Measurements from ENCODE around the gene A3GALT2. TPM values are rescaled to one million over a fixed set of nuclear protein-coding genes. Genes with fewer than 3 reads are reported as not detected.
"Not testable (repeated sequence)": the region's sequence is repeated elsewhere in the genome, so short reads cannot be mapped to it uniquely, and the experiment has no call there.

A3GALT2 gene
- polyA plus RNA-seq, 5 donors: 0.15 TPM; not detected in 4

DNA sequence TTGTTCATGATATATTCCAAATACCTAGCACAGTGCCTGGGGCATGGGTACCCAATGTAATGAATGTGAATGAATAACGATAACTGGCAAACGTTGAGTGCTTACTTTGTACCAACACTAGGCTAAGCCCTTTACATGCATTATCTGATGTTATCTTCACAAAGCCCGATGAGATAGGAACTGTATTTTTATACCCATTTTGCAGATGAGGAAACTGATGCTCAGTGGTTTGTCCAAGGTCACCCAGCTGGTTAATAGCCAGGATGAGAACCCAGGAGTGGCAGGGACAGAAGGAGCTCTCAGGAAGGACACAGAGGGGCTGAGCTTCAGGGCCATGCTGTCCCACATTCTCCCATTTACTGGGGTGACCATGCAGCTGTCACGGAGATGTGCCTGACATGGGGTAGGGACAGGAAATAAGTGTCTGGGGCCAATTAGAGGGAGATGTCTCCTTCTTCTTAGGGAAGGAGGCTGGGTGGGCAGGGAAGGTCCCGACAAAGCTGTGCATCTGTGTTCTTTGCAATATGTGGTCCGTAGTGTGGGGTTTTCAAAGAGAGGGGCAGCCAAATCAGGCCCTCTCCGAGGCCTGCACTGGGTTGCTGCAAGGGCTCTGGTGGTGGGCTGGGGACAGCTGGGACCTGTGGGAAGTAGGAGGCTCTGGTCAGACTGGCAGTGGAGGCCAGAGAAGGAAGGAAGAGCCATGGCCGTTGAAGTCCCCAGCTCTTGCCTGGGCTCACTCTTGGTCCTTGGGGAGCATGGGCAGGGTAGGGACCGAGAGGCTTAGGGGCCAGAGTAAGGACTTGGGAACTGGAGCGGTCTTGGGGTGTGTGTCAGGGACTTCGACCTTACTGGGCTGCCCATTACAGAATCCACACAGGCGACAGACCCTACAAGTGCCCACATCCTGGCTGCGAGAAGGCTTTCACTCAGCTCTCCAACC lies 26.6 kb downstream of the A3GALT2 start:
- no peak for DNase-seq

DNA sequence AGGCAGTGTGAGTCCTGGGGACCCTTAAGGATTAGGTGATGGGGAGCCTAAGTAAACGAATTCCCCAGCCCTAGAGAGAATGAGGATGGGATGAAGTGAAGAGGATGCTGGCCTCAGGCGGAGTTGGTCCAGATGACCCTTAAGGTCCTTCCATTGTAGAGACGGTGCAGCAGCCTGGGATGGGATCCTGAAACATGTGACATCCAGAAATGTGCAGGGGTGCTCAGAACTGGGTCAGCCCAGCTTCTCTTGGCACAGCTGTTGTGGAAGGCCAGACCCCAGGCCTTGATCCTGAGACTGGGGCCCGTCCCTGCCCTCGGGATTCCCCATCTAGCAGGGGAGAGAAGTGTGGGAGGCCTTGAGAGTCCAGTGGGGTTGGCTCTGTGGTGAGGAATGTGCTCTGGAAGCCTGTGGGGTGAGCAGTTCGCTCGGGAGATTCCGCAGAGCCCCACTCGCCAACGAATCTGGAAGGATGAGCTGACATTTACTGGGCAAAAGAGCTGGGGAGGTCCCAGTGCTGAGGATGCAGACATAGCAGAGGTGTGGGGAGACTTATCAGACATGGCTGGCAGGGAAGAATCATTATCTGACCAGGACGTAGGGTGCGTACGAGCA lies 28.1 kb downstream of the A3GALT2 start:
- DNase-seq: no peak

DNA sequence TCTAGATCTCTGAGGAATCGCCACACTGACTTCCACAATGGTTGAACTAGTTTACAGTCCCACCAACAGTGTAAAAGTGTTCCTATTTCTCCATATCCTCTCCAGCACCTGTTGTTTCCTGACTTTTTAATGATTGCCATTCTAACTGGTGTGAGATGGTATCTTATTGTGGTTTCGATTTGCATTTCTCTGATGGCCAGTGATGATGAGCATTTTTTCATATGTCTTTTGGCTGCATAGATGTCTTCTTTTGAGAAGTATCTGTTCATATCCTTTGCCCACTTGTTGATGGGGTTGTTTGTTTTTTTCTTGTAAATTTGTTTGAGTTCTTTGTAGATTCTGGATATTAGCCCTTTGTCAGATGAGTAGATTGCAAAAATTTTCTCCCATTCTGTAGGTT lies 30.3 kb downstream of the A3GALT2 start:
- DNase-seq: not testable (repeated sequence)

DNA sequence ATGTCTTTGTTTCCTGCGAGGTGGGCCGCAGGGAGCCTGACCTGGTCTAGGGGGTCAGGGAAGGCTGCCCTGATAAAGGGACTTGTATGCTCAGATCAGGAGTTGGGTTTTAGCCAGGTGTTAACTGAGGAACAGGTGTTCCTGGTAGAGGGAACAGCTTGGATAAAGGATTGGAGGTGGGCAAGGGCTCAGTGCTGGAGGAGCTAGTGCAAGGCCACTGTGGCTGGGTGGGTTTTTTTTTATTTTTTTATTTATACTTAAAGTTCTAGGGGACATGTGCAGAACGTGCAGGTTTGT lies 31.1 kb downstream of the A3GALT2 start:
- no peak for DNase-seq

DNA sequence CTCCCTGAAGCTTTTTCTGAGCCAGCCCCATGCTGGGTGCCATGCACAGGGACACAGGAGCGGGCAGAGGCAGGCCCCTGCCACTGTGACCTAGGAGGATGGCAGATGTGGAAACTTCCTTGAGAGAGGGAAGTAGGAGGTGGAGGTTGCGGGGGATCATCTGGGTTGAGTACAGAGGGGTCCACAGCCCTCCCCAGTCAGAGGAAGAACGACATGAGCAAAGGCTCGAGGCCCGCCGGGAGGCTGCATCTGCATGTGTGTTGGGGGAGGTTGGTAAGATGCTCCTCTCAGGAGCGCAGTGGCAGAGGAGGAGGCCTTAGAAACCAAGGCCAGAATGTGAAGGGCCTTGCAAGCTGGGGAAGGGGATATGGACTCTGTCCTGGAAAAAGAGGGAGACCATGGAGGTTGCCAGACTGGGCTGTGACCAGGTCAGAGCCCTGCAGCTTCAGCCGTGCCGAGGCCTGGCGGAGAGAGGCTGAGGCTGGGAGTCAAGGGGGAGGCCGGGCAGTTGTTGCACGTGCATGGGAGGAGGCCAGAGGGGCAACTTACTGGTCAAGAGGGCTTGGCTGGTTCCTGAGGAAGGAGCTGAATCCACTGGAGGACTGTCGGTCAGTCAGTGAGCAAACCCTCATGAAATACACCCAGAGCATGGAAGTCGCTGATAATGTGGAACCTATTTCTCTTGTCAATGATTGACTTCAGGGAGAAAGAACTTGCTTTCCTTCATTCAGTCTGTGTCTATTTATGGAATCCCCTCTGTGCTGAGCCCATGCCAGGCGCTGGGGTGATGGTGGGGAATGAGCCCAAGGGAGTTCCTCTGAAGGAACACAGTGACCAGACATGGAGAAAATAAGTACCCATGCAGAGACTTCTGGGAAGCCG lies 31.7 kb downstream of the A3GALT2 start:
- DNase-seq: no peak

DNA sequence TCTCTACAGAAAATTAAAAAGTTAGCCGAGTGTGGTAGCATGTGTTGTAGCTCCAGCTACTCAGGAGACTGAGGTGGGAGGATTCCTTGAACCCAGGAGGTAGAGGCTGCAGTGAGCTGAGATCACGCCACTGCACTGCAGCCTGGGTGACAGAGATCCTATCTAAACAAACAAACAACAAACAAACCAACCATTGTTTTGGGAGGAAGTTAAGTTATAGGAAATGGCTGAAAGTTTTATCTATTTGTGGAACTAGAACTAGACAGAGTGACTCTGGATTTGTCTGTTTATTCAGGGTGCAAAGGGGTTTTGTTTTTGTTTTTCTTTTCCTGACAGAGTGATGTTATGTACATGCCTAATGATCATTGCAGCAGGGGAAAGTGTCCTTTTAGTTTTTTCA lies 33.6 kb downstream of the A3GALT2 start:
- DNase-seq: no peak

DNA sequence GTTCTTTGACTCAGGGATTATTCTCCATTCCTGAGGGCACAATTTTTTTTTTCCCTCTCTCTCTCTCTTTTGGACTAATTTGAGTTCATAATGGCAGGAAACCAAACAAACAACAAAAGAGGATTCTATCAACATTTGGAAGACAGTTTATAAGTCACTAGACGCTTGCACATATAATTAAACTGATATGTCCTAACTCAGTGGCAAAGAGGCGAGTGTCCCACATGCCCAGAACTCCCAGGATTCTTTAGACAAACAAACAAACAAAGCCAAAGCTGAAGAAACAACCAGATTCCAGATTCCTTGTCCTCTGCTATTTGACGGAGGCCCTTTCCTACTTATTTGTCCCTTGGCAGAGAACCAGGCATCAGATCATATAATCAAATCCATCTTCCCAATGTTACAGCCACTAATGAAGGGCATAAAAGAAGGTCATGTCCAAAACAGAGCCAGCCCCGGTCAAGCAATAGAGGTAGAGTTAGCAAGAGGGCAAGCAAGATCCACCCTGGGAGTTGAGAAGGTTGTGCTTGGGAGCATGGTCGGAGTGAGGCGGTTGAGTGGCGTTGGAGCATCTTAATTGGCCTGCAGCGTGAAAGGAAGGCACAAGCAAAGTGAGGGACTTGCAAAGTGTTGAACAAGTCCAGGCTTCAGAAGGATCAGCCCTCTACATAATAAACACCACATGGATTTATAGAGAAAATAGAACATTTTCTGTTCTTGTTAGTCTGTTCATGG lies 34.3 kb downstream of the A3GALT2 start:
- no peak for DNase-seq

DNA sequence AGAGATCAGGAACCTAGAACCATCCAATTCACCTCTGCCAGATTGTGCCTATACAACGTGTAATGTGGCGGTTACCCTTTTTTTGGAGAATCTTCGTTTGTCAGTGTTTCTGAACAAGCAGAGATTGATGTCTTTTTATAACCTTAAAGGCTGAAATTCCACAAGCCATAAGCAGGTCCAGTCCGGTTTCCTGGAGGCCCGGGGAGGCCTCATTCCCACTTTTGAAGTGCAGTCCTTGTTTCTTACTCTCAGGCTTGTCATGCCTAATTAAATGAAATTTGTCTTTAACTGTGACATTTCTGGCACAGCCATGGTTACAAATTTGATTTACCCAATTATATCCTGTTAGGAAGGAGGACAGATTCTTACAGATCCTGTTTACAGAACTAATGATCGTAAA lies 36.8 kb downstream of the A3GALT2 start:
- no peak for DNase-seq

DNA sequence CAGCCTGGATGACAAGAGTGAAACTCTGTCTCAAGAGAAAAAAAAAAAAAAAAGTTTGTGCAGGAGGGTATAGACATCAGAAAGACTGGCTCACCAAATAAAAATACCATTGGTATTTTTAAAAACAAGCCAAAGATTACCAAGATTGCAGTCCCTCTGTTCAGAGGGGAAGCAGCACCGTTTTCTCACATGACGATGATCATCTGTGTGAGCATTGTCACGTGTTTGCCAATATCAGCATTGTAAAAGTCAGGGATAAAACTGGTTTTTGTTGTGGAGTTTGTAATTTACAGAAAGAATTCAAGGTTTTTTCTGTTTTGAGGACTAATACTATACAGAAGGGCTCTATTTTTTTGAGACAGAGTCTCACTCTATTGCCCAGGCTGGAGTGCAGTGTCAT lies 38.1 kb downstream of the A3GALT2 start:
- DNase-seq: no peak

DNA sequence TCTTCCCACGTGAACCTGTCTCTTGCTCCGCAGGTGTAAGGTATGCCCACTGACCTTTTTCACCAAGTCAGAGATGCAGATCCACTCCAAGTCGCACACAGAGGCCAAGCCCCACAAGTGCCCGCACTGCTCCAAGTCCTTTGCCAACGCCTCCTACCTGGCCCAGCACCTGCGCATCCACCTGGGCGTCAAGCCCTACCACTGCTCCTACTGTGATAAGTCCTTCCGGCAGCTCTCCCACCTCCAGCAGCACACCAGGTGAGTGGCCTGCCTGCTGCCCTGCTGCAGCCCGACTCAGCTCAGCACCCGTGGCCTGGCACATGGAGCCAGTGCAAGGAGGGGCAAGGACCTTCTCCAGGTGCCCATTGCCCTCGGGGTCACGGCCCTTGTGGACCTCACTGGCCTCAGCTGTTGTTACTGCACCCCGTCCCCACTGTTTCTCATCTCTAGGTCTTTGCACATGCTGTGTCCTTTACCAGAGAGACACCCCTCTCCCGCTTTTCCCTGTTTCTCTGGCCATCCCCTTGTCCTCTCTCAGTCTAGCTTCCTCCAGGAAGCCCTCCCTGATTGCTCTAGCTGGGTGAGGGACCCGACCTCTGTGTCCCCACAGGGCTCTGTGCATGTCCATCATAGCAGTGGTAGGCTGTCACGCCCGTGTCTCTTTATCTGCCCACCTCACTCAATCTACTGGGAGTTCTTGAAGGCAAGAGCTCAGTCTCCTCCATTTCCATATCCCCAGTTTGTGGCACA lies 39.2 kb downstream of the A3GALT2 start:
- DNase-seq: no peak

DNA sequence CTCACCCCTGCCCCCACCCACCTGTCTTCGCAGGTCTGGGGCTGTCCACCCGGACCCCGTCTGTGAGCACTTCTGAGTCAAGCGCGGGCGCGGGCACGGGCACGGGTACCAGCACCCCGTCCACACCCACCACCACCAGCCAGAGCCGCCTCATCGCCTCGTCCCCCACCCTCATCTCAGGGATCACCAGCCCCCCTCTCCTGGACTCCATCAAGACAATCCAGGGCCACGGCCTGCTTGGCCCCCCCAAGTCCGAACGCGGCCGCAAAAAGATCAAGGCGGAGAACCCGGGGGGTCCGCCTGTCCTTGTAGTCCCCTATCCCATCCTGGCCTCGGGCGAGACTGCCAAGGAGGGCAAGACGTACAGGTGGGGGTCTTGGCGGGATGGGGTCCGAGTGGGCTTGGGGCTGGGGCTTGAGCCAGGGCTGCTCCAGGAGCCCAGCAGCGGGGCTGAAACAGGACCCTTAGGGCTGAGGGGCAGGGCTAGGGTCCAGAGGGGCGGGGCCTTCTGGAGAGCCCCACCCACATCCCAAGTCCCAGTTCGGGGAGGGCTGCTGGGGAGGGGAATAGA lies 40.7 kb downstream of the A3GALT2 start:
- DNase-seq: no peak

DNA sequence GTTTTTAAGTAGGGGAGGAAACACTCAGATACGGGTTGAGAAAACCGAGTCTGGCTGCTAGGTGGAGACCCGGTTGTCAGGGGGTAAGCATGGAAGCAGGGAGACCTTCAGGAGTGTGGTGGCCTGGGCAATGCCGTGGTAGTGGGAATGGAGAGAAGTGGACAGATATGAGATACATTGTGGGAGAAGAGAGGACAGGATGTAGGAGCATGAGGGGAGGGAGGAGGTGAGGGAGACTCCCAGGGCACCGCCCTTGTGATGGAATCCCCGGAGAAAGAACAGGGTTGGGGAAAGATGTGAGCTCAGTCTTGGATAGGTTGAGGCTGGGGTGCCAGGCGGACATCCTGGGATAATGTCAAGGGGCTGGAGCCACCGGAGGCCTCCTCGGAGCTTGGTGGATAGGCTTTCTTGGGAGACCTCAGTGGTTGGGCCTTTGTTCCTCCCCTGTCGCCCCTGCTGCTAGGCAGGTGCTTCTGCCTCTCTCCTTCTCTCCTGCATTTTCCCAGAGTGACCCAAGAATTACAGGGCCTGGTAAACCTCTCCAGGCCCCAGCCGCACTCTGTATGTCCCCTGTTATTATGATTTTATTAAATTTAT lies 43.3 kb downstream of the A3GALT2 start:
- no peak for DNase-seq

DNA sequence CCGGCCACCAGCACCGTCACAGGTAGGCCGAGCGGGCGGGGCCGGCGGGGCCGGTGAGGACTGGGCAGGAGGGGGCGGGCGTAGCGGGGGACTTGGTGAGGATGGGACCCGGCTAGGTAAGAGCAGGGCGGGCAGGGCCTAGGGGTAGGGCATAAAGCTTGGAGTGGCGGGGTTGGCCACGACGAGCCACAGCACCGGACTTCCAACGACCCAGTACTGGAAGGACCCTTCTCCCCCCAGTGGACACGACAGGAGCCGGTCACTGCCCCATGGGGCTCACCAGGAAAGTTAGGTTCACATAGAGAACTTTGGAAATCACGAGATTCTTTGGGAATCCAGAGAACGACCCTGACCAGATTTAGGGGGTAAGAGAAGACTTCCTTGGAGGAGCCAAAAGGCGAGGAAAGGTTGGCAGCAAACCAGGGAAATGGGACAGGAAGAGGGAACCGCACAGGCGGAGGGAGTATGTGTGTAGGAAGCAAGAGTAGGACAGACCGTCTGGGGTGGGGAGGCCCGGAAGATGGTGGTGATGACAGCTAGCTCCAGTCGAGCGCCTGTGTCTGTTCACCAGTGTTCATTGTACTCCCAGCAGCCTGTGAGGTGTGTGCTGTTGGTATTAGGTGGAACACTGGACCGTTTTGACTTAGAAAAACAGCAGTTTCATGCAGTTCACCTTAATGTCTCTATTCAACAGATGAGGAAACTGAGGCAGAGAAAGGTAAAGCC lies 44.2 kb downstream of the A3GALT2 start:
- no peak for DNase-seq

DNA sequence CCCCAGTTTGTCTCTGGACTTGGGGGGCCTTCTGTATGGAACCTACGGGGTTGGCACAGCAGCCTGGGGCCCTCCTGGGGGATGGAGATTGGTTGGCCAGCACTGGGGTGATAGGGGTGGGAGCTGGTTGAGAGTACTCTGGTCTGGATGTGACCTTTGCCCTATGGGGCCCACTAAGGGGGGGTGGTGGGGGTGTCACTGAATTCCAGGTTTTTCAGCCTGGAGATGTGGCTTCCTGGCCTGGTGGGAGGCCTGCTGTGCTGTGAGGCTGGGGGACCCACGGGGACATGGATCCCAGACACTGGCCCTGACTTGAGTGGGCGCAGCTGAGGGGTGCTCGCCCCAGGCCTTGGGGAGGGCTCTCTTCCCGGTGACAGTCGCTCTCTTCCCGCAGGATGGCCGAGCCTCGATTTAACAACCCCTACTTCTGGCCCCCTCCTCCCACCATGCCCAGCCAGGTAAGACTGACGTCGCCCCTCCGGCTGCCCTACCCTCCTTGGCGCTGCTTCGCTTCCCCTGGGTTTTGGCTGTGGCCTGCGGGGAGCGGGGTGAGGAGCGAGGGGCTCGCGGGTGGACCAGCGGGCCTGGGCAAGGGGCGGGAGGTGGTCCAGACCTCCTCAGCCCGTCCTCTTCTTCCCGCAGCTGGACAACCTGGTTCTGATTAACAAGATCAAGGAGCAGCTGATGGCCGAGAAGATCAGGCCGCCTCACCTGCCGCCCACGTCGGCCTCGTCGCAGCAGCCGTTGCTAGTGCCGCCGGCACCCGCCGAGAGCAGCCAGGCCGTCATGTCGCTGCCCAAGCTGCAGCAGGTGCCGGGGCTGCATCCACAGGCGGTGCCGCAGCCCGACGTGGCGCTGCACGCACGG lies 45.0 kb downstream of the A3GALT2 start:
- no peak for DNase-seq

DNA sequence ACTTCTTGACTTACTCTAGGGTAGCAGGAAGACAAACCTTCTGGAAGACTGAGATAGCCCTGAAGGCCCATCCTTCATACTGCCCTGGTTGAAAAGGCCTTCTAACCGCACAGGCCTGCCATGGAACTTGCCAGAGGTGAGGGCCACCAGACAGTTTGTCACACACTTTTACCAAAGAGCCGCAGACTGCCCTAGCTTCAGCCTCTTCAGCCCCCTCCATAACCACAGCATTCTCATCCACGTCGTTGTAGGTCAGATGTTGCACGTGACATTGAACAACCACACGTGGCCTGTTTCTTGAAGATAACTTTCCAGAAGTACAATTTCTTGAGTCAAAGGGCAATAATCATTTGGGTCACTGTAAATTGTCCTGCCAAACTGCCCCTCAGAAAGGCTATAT lies 45.7 kb downstream of the A3GALT2 start:
- DNase-seq: no peak

DNA sequence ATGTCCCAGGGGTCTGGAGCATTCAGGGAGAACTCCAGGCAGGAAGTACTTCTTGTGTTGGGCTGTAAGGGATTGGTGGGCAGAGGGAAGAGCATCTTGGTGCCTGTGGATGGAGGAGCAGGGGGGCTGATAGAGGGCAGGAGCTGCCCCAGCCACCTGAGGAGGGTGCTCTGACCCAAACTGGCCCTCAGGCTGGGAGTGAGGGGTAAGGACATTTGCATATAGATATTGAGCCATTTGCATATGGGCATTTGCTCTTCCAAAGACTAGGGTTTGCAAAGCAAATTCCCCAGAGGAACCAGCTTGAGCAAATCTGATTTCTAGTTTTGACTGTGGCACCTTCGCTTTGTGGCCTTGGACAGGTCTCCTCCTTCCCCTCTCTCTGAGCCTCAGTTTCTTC lies 46.5 kb downstream of the A3GALT2 start:
- DNase-seq: no peak

DNA sequence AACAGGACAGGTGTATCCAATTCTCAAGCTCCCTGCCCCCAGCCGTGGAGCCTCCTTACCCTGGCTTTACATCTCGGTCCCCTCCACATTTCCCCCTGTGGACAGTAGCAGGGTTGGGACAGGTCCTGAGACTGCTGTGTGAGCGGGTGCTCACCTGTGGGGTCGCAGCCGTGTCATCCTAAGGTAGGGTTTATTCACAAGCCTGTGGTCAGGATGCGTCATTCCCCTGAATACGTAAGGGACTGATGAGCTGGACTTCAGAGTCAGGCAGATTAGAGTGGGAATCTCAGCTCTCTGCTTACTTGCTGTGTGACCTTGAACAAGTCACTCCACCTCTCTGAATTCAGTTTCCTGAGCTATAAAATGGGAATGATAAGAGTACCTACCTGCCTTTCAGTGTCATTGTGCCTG lies 46.9 kb downstream of the A3GALT2 start:
- DNase-seq: no peak

DNA sequence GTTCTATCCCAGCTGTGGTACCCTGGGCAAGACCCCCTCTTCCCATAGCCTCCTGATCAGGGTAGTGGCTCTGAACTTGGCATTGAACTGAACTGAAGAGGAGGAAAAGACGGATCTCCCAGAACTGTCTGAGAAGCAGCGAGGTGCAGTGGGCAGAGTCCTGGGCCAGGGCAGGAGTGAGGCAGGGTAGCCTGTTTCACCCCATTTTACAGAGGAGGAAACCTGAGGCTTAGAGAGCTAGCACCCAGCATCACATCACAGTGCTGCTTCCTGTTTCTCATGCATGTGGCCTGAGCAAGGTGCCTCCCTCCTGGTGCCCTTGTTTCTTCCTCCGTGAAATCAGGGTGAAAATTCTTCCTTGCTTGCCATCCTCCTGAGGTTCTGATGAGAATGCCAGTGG lies 47.5 kb downstream of the A3GALT2 start:
- DNase-seq: no peak

DNA sequence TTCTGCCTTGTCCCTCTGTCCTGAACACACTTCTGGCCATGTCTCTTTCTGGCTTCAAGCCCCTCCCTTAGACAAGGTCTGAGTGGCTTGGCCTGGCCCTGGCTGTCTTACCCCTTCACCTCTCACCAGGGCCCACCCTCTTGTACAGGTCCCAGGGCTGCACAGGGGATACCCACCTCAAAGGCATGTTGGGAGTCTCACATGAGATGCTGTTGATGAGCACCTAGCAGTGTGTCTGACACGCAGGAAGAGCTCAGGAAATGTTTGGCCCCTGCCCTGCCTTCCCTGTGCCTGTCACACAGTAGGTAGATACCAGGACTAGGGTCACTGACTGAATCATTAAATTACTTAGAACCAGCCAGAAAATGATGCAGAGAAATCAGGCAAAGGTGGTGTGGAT lies 48.0 kb downstream of the A3GALT2 start:
- DNase-seq: no peak

Measured in right lung (tissue), 5 donors.